Daoy (cell line): ENCODE measurements around the gene GRB7. TPM values are rescaled to one million over a fixed set of nuclear protein-coding genes. Genes with fewer than 3 reads are reported as not detected.
"Not testable (repeated sequence)": the region's sequence is repeated elsewhere in the genome, so short reads cannot be mapped to it uniquely, and the experiment has no call there.

Experiments used
- DNase-seq: peaks from one replicate; pipeline ENCODE4 v3.0.0-alpha.2; 2015; ENCODE audit warnings: low read depth
- total RNA-seq: library from RNA; depleted of rRNA; stranded (reverse); fragments of >200 nt; shearing (Covaris generic); gene quantifications from 2 replicates; pipeline ENCODE4 v1.2.3, GENCODE V29; 2014; rRNA removed

GRB7 gene
- total RNA-seq = 0.11 and 0.15 TPM in 2 replicates

- DNase-seq = no peak
Measured at GRCh38 chr17:39737760-39738567, at the start of gene GRB7. Gene GRB7 (plus strand): TSS chr17:39737938. CDS start chr17:39742302, 4,364 bp downstream.

GRCh38 chr17:39688475-39688835 is 49.3 kb upstream of the GRB7 start:
- DNase-seq = no peak

GRCh38 chr17:39688945-39689344 is 48.8 kb upstream of the GRB7 start:
- no peak for DNase-seq

- DNase-seq = no peak
Measured at GRCh38 chr17:39694593-39694992, 43.1 kb upstream of the GRB7 start.

GRCh38 chr17:39695089-39695474 is 42.7 kb upstream of the GRB7 start:
- DNase-seq = no peak

- no peak for DNase-seq
Measured at GRCh38 chr17:39696731-39697130, 41.0 kb upstream of the GRB7 start.

- no peak for DNase-seq
Measured at GRCh38 chr17:39697961-39698360, 39.8 kb upstream of the GRB7 start.

GRCh38 chr17:39699157-39699817 is 38.5 kb upstream of the GRB7 start:
- not testable (repeated sequence) for DNase-seq

- peak; percentile 72 for DNase-seq
Measured at GRCh38 chr17:39699818-39700147, 38.0 kb upstream of the GRB7 start, which contains the start of gene ERBB2. Gene ERBB2 (plus strand): TSS chr17:39700064. CDS start chr17:39700239, 175 bp downstream.

GRCh38 chr17:39700148-39700987 is 37.4 kb upstream of the GRB7 start:
- DNase-seq = peak; percentile 13

- no peak for DNase-seq
Measured at GRCh38 chr17:39701012-39701783, 36.5 kb upstream of the GRB7 start.

- no peak for DNase-seq
Measured at GRCh38 chr17:39701784-39702422, 35.8 kb upstream of the GRB7 start.

- no peak for DNase-seq
Measured at GRCh38 chr17:39702901-39703893, 34.5 kb upstream of the GRB7 start.

- no peak for DNase-seq
Measured at GRCh38 chr17:39703913-39704312, 33.8 kb upstream of the GRB7 start.

GRCh38 chr17:39704821-39705551 is 32.8 kb upstream of the GRB7 start:
- no peak for DNase-seq

- DNase-seq = no peak
Measured at GRCh38 chr17:39705786-39706348, 31.9 kb upstream of the GRB7 start.

GRCh38 chr17:39706383-39706782 is 31.4 kb upstream of the GRB7 start:
- no peak for DNase-seq

- no peak for DNase-seq
Measured at GRCh38 chr17:39706921-39707337, 30.8 kb upstream of the GRB7 start.
